Large intestine (tissue), 3 donors: ENCODE measurements around the gene MYPN. TPM values are rescaled to one million over a fixed set of nuclear protein-coding genes. Genes with fewer than 3 reads are reported as not detected.
A peak's percentile ranks its signal among the peaks of the same experiment; 100 is the strongest.
"Not testable (repeated sequence)": the region's sequence is repeated elsewhere in the genome, so short reads cannot be mapped to it uniquely, and the experiment has no call there.

Source experiments
- DNase-seq, 2 donors: peaks; one replicate each; pipeline versions ENCODE4 v3.0.0 to v3.0.0-alpha.2; 2013
- H3K27ac ChIP-seq: one replicate; pipeline ENCODE4 v1.5.1; 2013; ENCODE audit warnings: low read length
- H3K27me3 ChIP-seq: 2 replicates; pipeline ENCODE4 v1.6.1; 2013; ENCODE audit warnings: low read length; ENCODE audit not compliant: control insufficient read depth, insufficient read depth
- H3K36me3 ChIP-seq: 2 replicates; pipeline ENCODE4 v1.6.1; 2013; ENCODE audit warnings: low read length; ENCODE audit not compliant: control insufficient read depth, insufficient read depth
- H3K4me1 ChIP-seq: one replicate; pipeline ENCODE4 v1.6.1; 2013; ENCODE audit warnings: low read length; ENCODE audit not compliant: control insufficient read depth, insufficient read depth
- H3K4me3 ChIP-seq: one replicate; pipeline ENCODE4 v1.5.1; 2013; ENCODE audit warnings: low read length
- H3K9me3 ChIP-seq: one replicate; pipeline ENCODE4 v1.6.1; 2013; ENCODE audit warnings: mild to moderate bottlenecking, low read depth, low read length, moderate library complexity; ENCODE audit not compliant: control insufficient read depth
- WGBS: methylation state at CpG from one replicate; pipeline ENCODE4 v1.1.5; 2013; ENCODE audit warnings: low lambda C conversion rate; ENCODE audit not compliant: insufficient coverage; 5-methylcytosine and 5-hydroxymethylcytosine counted together
- polyA plus RNA-seq: library from polyadenylated mRNA; unstranded; fragments of 120-200 nt; gene quantifications from one replicate; pipeline ENCODE4 v1.2.1, GENCODE V29; 2013

Gene MYPN
- polyA plus RNA-seq, 1 donor, result 0.16 TPM

- Histone ChIP-seq H3K27ac (no peak overlapping the region), H3K9me3 (no peaks in the 10 kb centered on the region), H3K27me3 (no peaks in the 10 kb centered on the region), H3K4me3 (no peak overlapping the region), H3K36me3 (no peaks in the 10 kb centered on the region), H3K4me1 (no peaks in the 10 kb centered on the region)
- WGBS, result 100% methylated on average over 1 of the region's 3 CpGs
- DNase-seq, result no peak
Measured at GRCh38 chr10:68192113-68192512, 82.8 kb downstream of the MYPN start.

DNA sequence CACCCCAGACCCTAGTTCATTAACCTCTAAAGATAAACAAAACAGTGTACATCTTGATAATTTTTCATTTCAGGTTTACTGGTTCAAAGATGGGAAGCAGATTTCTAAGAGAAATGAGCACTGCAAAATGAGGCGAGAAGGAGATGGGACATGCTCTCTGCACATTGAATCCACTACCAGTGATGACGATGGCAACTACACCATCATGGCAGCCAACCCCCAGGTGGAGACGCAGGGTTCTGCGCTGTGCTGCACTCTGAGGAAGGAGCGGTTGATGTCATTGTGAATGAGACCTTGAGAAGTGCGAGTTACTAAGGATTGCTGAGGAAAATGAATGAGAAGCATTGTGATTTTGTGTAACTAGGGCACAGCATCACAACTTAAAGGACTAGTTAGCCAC, 85.0 kb downstream of the MYPN start:
- Histone ChIP-seq H3K27ac (no peak overlapping the region), H3K9me3 (no peaks in the 10 kb centered on the region), H3K4me1 (no peaks in the 10 kb centered on the region), H3K36me3 (no peaks in the 10 kb centered on the region), H3K27me3 (no peaks in the 10 kb centered on the region), H3K4me3 (no peak overlapping the region)
- DNase-seq, result no peak
- 72% methylated on average over 4 of the region's 6 CpGs for WGBS

DNA sequence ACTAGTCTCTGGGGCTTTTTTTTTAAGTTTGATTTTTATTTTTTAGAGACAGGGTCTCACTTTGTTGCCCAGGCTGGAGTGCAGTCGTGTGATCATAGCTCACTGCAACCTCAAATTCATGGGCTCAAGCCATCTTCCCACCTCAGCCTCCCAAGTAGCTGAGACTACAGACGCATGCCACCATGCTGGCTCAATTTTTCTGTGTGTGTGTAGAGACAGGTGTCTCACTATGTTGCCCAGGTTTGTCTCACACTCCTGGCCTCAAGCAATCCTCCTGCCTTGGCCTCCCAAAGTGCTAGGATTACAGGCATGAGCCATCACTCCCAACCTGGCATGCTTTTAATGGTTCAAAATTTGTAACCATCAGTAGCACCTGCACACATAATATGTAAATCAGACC, 86.5 kb downstream of the MYPN start:
- not testable (repeated sequence) for H3K27ac ChIP-seq, H3K4me1 ChIP-seq, H3K36me3 ChIP-seq, H3K27me3 ChIP-seq, DNase-seq, H3K4me3 ChIP-seq, H3K9me3 ChIP-seq
- WGBS, result no CpG with 5 or more reads among the region's 2 CpGs

DNA sequence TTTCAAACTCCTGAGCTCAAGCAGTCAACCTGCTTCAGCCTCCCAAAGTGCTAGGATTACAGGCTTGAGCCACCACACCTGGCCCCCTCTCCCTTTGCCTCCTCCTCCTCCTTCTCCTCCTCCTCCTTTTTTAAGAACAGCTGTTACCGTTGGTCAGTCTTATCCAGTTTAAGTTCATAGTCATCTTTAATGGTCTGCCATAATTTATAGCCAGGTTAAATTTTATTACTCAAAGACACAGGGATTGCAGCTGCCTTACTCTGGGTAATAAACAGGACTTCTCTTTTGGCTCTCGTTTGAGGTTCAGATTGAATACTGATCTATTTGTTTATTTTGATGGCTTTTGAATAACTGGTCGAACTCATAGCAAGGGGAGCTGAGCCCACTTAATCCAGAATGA, 87.4 kb downstream of the MYPN start:
- Histone ChIP-seq H3K27me3 (no peaks in the 10 kb centered on the region), H3K9me3 (no peaks in the 10 kb centered on the region), H3K27ac (no peak overlapping the region), H3K36me3 (no peaks in the 10 kb centered on the region), H3K4me3 (no peak overlapping the region), H3K4me1 (no peaks in the 10 kb centered on the region)
- no peak for DNase-seq
- WGBS, result no CpG with 5 or more reads among the region's 3 CpGs

GRCh38 chr10:68202960-68203353, 93.7 kb downstream of the MYPN start:
- no peaks in the 10 kb centered on the region for H3K4me1 ChIP-seq
- no peaks in the 10 kb centered on the region for H3K36me3 ChIP-seq
- WGBS, result no CpG with 5 or more reads among the region's 5 CpGs
- no peak overlapping the region for H3K27ac ChIP-seq
- no peaks in the 10 kb centered on the region for H3K9me3 ChIP-seq
- H3K4me3 ChIP-seq, result no peak overlapping the region
- DNase-seq, result no peak
- no peaks in the 10 kb centered on the region for H3K27me3 ChIP-seq

DNA sequence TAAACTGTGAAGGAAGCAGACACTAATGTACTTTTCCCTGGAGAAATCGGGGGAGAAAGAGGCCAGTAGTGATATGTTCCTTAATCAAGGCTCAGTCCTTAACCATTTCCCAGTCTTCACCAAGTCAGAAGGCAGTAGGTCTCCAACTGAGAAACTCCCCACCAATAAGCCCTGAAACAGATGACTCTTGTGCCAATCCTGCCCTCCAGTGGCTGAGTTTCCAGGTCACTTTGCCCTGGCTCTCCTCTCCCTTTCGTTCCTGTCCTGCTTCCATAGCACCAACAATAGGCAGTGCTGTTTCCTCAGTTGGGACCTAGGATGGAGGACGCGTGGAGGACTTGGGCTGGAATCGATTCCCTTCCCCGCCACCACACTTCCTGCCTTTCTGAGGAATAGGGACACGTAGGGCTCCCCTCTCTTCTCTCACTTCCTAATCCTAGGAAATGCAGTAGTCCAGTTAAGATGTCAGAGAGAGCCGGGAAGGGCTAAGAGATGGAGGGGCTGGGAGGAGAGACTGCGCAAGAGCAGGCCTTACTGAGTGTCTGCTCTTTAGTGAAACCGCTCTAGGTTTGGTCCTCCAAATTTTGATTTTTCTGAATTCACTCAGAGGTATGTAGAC, 99.2 kb downstream of the MYPN start:
- no CpG with 5 or more reads among the region's 10 CpGs for WGBS

DNA sequence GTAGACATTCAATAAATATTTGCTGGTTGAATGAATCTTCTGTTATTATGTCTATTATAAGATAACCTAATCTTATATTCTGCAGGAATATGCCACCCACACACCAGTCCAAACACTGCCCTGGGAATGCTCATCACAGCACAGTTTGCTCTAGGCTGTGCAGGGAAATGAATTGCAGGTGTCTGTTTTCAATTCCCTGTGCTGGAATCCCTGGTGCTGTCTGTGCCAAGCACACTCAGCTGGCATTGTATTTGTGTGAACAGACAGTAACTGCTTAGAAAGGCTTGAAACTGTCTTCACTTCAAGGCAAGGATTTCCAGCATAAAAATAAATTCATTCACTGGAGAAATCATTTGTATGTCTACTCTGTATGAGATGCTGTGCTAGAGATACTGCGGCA, 102.4 kb downstream of the MYPN start:
- Histone ChIP-seq H3K4me3 (no peak overlapping the region), H3K36me3 (no peaks in the 10 kb centered on the region), H3K4me1 (no peaks in the 10 kb centered on the region), H3K27ac (no peak overlapping the region), H3K9me3 (no peaks in the 10 kb centered on the region), H3K27me3 (no peaks in the 10 kb centered on the region)
- WGBS, result no CpG with 5 or more reads among the region's 1 CpG
- DNase-seq, result no peak

More for the DNA sequence above, 99.2 kb downstream of the MYPN start:
- no peaks in the 10 kb centered on the region for H3K27me3 ChIP-seq
- H3K4me3 ChIP-seq, result no peak overlapping the region
- H3K4me1 ChIP-seq, result no peaks in the 10 kb centered on the region
- no peak overlapping the region for H3K27ac ChIP-seq
- H3K9me3 ChIP-seq, result no peaks in the 10 kb centered on the region
- no peaks in the 10 kb centered on the region for H3K36me3 ChIP-seq
- DNase-seq, result peak; percentile 39 to 54

DNA sequence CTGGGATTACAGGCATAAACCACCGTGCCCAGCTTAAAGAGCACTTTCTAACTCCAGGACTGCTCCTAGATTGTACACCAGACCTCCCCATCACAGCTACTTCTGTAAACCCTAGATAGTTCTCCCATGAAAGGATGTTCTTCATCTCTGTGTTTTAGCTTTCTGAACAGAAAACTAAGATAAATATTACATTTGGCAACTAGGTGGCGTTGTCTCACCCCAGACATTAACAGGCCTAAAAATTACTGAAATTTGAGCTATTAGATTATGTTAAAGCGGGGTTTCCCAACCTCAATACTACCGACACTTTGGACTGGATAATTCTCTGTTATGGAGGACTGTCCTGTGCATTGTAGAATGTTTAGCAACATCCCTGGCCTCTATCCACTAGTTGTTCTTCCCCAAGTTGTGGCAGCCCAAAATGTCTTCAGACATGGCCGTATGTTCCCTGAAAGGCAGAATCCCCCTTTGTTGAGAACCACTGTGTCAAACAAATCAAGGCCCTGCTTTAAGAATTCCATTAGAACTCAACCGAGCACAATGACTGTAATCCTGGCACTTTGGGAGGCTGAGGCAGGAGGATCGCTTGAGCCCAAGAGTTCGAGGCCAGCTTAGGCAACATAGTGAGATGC, 103.5 kb downstream of the MYPN start:
- no peaks in the 10 kb centered on the region for H3K27me3 ChIP-seq
- DNase-seq, result peak in 1 of 2 donors; percentile 7
- H3K27ac ChIP-seq, result no peak overlapping the region
- H3K4me3 ChIP-seq, result no peak overlapping the region
- no peaks in the 10 kb centered on the region for H3K9me3 ChIP-seq
- no peaks in the 10 kb centered on the region for H3K4me1 ChIP-seq
- no CpG with 5 or more reads among the region's 8 CpGs for WGBS
- H3K36me3 ChIP-seq, result no peaks in the 10 kb centered on the region

- Histone ChIP-seq H3K4me1 (no peaks in the 10 kb centered on the region), H3K27ac (no peak overlapping the region), H3K36me3 (no peaks in the 10 kb centered on the region), H3K9me3 (no peaks in the 10 kb centered on the region), H3K27me3 (no peaks in the 10 kb centered on the region), H3K4me3 (no peak overlapping the region)
- no peak for DNase-seq
- 83% methylated on average over 1 of the region's 4 CpGs for WGBS
Measured at GRCh38 chr10:68218786-68219185, 109.5 kb downstream of the MYPN start.

GRCh38 chr10:68221196-68221595, 111.9 kb downstream of the MYPN start:
- Histone ChIP-seq H3K36me3 (no peaks in the 10 kb centered on the region), H3K9me3 (no peaks in the 10 kb centered on the region), H3K4me1 (no peaks in the 10 kb centered on the region), H3K4me3 (no peak overlapping the region), H3K27me3 (no peaks in the 10 kb centered on the region), H3K27ac (no peak overlapping the region)
- no peak for DNase-seq

- no peak for DNase-seq
- Histone ChIP-seq H3K4me1 (no peaks in the 10 kb centered on the region), H3K36me3 (no peaks in the 10 kb centered on the region), H3K27me3 (no peaks in the 10 kb centered on the region), H3K27ac (no peak overlapping the region), H3K4me3 (no peak overlapping the region), H3K9me3 (no peaks in the 10 kb centered on the region)
- no CpG with 5 or more reads among the region's 2 CpGs for WGBS
Measured at GRCh38 chr10:68222391-68222790, 113.1 kb downstream of the MYPN start.
